ENCODE data around the gene AOC2.
"Not testable (repeated sequence)": the region's sequence is repeated elsewhere in the genome, so short reads cannot be mapped to it uniquely, and the experiment has no call there.

The AOC2 gene

DNA sequence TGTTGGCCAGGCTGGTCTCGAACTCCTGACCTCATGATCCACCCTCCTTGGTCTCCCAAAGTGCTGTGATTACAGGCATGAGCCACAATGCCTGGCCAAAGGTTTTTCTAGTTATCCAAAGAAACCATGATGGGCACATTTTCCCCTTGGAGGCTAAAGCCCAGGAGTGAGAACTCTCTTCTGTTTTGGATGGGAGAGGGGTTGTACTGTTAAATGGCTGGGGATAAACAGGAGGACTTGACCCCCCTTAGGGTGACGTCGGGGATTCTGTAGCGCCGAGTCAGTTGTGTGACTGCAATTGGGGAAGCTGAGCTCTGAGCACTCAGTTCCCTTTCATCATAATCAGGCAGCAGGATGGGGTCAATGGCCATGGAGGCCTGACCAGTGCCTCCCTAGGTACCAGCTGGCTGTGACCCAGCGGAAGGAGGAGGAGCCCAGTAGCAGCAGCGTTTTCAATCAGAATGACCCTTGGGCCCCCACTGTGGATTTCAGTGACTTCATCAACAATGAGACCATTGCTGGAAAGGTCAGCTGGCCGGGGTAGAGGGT lies 10.7 kb downstream of the AOC2 start:
- no peak for DNase-seq (ENCODE audit: low read depth)

DNA sequence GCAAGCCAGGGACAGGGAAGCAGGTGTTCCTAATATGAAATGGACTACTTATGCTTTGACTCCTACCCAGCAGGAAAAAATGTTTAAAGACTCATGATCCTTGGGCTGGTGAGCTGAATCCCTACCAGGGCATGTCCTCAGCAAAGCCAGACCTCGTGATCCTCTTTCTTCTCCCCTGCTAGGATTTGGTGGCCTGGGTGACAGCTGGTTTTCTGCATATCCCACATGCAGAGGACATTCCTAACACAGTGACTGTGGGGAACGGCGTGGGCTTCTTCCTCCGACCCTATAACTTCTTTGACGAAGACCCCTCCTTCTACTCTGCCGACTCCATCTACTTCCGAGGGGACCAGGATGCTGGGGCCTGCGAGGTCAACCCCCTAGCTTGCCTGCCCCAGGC lies 11.7 kb downstream of the AOC2 start:
- DNase-seq (ENCODE audit: low read depth): not testable (repeated sequence)

DNA sequence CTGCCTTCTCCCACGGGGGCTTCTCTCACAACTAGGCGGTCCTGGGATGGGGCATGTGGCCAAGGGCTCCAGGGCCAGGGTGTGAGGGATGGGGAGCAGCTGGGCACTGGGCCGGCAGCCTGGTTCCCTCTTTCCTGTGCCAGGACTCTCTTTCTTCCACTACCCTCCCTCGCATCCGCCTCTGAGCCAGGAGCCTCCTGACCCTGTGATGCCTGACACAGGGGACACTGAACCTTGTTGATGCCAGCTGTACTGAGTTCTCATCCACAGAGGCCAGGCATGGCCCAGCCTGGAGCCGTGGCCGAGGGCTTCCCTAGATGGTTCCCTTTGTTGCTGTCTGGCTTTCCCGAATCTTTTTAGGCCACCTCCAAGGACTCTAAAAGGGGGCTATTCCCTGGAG lies 12.1 kb downstream of the AOC2 start:
- DNase-seq (ENCODE audit: low read depth): not testable (repeated sequence)

DNA sequence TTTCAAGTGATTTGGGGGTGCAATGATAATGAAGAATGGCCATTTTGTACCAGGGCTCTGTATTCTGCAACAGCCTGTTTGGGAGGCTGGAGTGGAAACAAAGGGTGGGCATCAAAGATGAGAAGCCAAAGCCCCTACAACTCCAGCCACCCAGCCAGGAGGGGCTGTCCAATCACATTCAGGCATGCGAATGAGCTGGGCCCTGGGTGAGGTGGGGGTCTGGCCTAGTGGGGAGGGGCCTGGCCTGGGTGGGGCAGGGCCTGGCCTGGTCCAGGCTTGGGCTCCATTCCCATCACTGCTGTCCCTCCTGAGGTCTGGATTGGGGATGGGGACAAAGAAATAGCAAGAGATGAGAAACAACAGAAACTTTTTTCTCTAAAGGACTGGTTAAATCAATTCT lies 13.0 kb downstream of the AOC2 start:
- DNase-seq (ENCODE audit: low read depth): no peak

DNA sequence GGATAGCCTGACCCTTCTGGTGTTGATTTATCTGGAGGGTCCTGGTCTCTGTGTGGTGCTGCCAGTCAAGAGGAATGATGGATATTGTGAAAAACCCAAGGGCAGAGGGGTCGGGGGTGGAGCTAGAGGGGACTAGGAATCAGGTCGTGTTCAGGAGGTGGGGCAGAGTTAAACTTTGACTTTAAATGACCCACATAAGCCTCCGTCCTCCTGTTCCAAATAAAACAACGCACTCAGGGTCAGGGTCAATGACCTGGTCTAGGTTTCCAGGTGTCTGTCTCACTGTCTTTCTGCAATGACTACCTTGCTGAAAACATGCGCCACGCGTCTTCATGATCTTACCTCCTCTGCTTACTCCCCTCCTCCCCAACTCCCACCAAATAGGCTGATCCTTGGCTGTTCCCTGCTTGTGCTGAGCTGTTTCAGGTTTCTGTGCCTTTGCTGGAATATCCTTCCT lies 21.3 kb downstream of the AOC2 start:
- no peak for DNase-seq (ENCODE audit: low read depth)

DNA sequence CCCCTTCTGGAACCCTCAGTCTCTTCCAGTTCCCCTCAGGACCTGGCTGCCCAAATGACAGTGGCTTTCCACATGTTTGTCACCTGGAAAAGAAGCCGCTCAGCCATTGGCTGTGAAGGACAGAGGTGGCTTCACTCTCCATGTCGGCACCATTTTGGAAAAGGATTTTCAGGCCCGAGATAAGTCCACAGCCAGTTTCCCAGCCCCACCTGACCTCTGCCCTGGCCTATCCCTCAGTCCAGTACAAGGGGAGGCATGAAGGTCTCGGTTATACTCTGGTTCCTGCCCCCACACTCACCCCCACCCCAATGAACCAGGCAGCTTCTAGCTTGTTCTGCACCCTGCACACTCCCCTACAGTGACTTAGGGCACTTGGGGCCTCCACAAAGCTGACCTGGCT lies 21.8 kb downstream of the AOC2 start:
- DNase-seq (ENCODE audit: low read depth): no peak

DNA sequence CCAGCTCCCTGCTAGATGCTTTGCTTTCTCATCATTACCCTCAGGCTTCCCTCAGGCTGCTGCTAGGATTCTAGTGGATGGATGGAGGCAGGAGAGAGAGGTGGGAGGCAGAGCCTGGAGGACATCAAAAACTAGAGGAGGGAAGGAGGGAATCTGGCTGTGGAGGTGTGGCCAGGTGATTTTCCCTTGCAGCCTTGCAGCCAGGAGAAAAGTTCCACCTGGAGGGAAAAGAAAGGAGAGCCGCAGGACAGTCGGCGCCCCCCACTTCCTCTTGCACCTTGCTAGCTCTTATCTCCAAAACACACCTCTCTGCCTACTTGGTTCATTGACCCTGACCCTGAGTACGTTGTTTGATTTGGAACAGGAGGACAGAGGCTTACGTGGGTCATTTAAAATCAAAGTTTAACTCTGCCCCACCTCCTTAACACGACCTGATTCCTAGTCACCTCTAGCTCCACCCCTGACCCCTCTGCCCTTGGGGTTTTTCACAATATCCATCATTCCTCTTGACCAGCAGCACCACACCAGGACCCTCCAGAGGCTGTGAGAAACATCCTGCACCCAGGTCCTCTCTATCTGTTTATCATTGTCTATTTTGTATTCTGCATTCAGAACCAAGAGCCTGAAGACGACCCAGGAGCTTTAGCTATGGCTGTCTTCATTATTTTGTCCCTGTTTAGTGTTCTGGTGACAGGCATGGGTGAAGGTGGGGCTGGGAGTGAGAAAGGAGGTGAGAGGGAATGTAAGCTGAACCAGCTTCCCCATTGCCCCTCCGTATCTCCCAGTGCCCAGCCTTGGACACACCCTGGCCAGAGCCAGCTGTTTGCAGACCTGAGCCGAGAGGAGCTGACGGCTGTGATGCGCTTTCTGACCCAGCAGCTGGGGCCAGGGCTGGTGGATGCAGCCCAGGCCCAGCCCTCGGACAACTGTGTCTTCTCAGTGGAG lies 22.5 kb downstream of the AOC2 start:
- DNase-seq (ENCODE audit: low read depth): no peak

DNA sequence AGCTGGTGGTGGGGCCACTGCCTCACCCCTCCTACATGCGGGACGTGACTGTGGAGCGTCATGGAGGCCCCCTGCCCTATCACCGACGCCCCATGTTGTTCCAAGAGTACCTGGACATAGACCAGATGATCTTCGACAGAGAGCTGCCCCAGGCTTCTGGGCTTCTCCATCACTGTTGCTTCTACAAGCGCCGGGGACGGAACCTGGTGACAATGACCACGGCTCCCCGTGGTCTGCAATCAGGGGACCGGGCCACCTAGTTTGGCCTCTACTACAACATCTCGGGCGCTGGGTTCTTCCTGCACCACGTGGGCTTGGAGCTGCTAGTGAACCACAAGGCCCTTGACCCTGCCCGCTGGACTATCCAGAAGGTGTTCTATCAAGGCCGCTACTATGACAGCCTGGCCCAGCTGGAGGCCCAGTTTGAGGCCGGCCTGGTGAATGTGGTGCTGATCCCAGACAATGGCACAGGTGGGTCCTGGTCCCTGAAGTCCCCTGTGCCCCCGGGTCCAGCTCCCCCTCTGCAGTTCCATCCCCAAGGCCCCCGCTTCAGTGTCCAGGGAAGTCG lies 23.4 kb downstream of the AOC2 start:
- DNase-seq (ENCODE audit: low read depth): not testable (repeated sequence)

DNA sequence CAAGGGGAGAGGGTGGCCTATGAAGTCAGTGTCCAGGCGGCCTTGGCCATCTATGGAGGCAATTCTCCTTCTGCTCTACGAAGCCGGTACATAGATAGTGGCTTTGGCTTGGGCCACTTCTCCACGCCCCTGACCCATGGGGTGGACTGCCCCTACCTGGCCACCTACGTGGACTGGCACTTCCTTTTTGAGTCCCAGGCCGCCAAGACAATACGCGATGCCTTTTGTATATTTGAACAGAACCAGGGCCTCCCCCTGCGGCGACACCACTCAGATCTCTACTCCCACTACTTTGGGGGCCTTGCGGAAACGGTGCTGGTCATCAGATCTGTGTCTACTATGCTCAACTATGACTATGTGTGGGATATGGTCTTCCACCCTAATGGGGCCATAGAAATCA lies 24.0 kb downstream of the AOC2 start:
- DNase-seq (ENCODE audit: low read depth): no peak

DNA sequence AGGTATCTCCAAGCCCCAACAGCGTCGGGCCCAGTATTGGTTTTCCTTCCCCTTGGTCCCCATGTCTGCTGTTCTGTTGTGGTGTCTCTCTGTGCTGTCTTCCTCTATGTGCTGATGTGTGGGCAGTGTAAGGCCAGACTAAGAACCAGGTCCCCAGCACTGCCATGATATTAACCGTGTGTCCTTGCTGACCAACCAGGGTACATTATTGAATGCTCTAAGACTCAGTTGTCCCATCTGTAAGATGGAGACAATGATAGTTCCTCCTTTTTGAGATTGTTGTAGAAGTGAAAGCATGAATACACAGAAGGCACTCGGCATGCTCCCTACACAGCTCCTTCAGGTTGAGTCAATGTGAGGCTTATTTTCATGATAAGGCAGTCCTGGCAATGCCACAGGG lies 27.3 kb downstream of the AOC2 start:
- no peak for DNase-seq (ENCODE audit: low read depth)

DNA sequence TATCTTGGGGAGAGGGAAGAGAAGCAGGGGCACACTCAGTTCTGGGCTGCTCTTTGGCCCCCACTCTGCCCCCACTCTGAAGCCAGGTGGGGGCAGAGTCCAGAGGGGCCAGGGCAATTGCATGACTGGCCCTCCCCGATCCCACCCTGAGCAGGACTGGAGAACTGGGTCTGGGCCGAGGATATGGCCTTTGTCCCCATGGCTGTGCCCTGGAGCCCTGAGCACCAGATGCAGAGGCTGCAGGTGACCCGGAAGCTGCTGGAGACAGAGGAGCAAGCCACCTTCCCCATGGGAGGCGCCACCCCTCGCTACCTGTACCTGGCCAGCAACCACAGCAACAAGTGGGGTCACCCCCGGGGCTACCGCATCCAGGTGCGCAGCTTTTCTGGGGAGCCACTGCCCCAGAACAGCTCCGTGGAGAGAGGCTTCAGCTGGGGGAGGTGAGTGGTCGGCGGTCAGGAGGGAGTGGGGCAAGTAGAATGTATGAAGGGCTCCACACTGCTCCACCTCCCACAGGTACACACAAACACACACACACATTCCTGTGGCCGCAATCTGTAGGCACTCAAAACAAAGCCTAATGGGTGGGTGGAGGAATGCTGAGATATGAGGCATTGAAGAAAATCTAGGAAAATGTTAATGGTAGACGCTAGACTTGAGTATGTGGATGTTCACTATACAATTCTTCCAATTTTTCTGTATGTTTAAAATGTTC lies 28.0 kb downstream of the AOC2 start:
- no peak for DNase-seq (ENCODE audit: low read depth)

DNA sequence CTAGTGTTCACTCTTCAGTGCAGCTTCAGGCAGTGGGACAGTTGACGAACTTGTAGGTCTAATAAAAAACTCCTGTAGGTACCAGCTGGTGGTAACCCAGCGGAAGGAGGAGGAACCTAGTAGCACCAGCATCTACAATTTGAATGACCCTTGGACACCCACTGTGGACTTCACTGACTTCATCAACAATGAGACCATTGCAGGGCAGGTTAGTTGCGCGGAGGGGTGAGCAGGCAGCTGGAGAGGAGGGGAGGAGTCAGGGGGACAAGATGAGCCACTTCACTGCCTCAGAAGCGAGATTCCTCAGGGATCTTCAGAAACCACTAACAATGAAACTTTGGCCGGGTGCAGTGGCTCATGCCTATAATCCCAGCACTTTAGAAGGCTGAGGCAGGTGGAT lies 28.9 kb downstream of the AOC2 start:
- no peak for DNase-seq (ENCODE audit: low read depth)

DNA sequence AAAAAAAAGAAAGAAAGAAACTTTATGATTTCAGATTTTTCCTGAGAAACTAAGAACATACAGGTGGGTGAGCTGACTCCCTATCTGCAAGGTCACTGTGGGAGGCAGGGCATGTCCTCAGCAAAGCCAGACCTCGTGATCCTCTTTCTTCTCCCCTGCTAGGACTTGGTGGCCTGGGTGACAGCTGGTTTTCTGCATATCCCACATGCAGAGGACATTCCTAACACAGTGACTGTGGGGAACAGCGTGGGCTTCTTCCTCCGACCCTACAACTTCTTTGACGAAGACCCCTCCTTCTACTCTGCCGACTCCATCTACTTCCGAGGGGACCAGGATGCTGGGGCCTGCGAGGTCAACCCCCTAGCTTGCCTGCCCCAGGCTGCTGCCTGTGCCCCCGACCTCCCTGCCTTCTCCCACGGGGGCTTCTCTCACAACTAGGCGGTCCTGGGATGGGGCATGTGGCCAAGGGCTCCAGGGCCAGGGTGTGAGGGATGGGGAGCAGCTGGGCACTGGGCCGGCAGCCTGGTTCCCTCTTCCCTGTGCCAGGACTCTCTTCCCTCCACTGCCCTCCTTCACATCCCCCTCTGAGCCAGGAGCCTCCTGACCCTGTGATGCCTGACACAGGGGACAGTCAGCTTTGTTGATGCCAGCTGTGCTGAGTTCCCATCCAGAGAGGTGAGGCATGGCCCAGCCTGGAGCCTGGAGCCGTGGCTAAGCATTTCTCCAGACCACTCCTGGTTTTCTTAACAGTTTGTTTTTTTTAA lies 29.7 kb downstream of the AOC2 start:
- not testable (repeated sequence) for DNase-seq (ENCODE audit: low read depth)

DNA sequence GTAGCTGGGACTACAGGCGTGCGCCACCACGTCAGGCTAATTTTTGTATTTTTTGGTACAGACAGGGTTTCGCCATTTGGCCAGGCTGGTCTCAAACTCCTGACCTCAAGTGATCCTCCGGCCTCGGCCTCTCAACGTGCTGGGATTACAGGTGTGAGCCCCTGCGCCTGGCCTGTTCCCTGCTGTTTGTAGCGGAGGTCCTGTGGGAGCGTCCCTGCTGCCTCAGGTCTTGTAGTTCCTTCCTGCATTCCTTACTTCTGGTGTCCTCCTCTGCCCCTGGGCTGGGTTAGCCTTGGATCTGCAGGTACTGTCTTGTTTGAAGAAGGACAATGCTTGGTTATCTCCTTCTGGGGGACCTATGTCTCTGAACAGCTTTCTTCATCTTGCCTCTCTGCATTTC lies 32.7 kb downstream of the AOC2 start:
- no peak for DNase-seq (ENCODE audit: low read depth)

DNA sequence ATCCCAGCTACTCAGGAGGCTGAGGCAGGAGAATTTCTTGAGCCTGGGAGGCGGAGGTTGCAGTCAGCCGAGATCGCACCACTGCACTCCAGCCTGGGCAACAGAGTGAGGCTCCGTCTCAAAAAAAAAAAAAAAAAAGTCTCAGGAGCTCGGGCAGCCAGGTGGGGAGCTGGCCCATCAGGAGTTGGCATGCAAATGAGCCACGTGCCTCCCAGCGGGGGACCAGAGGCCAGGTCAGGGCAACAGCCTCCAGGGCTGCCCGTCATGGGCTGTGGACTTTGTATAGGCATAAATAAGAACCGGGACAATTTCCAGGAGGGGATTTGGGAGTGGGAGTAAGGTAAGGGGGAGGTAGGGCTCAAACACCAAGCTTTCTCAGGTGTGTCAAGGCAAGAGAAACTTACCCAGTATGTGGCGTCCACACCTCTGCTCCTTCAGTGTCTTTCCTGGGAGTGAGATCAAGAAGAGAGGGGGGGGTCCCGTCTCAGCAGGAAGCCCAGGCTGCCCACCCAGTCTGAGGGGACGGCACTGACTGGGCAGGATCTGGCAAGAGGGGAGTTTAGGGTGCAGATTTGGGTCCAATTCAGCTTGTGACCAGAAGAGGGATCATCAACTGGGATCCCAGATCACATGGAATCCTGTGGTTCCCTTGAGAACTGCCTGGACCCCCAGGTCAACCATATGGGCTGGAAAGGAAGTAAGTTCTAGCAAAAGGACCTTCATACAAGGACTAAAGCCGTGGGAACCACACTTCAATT lies 33.9 kb downstream of the AOC2 start:
- DNase-seq (ENCODE audit: low read depth): no peak

DNA sequence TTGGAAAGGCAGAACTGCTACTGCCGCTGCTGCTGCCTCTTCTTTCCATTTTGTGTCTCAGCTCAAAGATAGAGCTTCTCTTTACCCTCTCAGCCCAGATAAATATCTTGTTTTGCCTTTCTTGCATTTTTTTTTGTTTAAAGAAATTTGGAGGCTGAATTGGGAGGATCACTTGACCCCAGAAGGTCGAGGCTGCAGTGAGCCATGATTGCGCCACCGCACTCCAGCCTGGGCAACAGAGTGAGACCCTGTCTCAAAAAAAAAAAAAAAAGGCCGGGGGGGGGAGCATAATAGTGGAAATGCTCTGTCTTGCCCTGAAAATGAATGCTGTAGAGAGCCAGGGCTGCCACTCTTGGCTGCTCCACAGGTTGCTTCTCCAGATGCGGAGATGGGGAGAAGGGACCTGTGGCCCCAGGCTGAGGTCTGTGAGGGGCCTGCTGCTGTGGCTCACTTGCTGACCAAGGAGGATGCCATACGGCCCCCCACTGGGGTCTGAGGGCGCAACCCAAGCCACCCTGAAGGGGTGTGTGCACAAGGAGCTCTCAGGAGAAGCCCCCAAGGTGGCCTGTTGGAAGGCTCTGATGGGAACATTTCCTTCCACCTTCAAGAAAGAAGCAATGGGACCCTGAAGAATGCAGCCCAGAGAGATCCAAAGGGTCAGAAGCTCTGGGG lies 34.7 kb downstream of the AOC2 start:
- no peak for DNase-seq (ENCODE audit: low read depth)

DNA sequence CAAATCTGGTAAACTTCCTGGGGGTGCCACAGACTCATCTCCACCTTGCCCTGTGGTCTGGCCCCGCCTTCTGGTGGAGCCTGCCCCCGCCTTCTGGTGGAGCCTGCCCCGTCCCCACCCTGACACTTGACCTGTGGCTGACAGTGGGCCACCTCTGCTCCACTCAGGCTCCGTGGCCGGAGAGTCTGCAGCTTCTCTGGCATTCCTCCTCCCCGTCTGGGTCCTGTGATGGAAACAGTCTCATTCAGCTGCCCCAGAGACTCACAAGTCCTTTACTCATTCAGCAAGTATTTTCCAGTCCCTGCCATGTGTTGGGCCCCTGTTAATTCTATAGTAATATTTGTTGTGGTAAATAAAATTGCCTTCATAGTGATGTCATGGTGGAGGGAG lies 35.2 kb downstream of the AOC2 start:
- no peak for DNase-seq (ENCODE audit: low read depth)

DNA sequence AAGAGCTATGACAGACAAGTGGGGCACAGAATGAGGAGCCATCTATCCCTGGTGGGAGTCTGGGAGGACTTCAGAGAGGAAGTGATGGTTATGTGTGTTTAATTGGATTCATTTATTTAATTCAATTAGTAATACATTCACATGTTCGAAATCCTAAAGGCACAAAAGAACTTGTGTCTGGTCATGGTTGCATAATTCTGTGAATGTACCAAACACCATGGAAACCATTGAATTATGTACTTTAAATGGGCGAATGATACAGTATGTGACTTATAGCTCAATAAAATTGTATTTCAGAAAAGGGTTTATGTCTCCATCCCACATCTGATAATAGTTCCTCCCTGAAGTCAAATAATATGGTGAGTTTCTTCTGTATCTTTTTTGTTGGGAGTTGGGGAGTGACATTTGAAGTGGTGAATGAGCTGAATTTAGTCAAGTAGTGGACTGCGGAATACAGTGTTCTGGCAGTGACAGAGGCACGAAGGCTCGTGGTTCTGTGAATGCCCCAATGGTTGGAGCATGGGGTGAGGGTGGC lies 36.5 kb downstream of the AOC2 start:
- DNase-seq (ENCODE audit: low read depth): no peak

DNA sequence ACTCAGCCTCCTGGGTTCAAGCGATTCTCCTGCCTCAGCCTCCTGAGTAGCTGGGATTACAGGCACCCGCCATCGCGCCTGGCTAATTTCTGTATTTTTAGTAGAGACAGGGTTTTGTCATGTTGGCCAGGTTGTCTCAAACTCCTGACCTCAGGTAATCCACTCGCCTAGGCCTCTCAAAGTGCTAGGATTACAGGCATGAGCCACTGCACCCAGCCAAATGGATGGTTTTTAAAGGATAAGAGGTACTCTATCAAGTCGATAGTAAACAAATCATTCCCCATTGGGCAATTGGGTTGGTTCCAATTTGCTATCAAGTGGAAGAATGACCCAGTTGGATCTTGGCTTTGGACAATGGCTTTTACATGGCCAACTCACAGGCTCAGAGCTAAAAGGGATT lies 37.3 kb downstream of the AOC2 start:
- DNase-seq (ENCODE audit: low read depth): not testable (repeated sequence)

DNA sequence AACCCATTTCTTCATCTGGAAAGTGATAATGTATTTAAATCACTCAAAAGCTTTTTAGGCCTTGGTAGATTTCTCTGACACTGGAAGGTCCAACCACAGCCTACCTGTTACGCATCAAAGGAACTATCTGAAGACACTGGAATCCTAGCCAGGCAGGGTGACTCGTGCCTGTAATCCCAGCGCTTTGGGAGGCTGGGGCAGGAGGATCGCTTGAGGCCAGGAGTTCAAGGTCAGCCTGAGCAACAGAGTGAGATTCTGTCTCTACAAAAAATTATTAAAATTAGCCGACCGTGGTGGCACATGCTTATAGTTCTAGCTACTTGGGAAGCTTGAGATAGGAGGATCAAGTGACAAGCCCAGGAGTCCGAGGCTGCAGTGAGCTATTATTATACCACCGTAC lies 37.8 kb downstream of the AOC2 start:
- DNase-seq (ENCODE audit: low read depth): no peak

All from activated T-cell treated with anti-CD3 and anti-CD28 coated beads for 1 hour (primary cell).